ENCODE measurements around the gene EME2. TPM values are rescaled to one million over a fixed set of nuclear protein-coding genes. Genes with fewer than 3 reads are reported as not detected.

EME2 gene
- total RNA-seq, 1 experiment from 2014 or later, result 36.3 TPM

- Histone ChIP-seq H3K9ac (ENCODE audit: low read length) (no peak overlapping the region), H4K20me1 (ENCODE audit: insufficient read depth) (no peaks in the 10 kb centered on the region), H3K4me1 (ENCODE audit: control insufficient read depth in 1 of 2, insufficient read depth in 2 of 2, low read length in 2 of 2) (no peaks in the 10 kb centered on the region), H3K79me2 (ENCODE audit: insufficient read depth, low read length) (no peaks in the 10 kb centered on the region), H3K9me3 (ENCODE audit: control insufficient read depth in 1 of 2, insufficient read depth in 1 of 2, low read depth in 1 of 2, low read length in 2 of 2) (no peaks in the 10 kb centered on the region), H3K4me2 (ENCODE audit: low read length) (no peak overlapping the region), H3K9me2 (ENCODE audit: insufficient read depth) (no peaks in the 10 kb centered on the region), H3K27me3 (ENCODE audit: insufficient read depth, low read length) (no peaks in the 10 kb centered on the region), H2AFZ (ENCODE audit: low read depth, low read length, poor library complexity, severe bottlenecking) (no peak overlapping the region), H3K36me3 (ENCODE audit: control insufficient read depth in 1 of 2, insufficient read depth in 2 of 2, low read length in 2 of 2) (peaks cover 3 to 11% of the 10 kb centered on the region in 2 experiments; a peak in 3 of 4 replicates), H3K27ac (ENCODE audit: low read depth, low read length) (no peak overlapping the region), H3K4me3 (replicated peaks in 1 of 2; ENCODE audit: low read depth in 1 of 2, low read length in 2 of 2) (no peak overlapping the region)
- RAD21 ChIA-PET (ENCODE audit: low non-redundant PET in 1 of 2, low total read pairs in 2 of 2, uncharacterized antibody in 2 of 2, unreplicated experiment in 2 of 2), result no interaction called here
- BruUV-seq (replicated peaks), result no TSS peak
- DNase-seq (ENCODE audit: low read depth, low spot score) (no peak), ATAC-seq (no peak)
- CTCF ChIA-PET, result interaction anchor here (0.7 kb wide), 1 partner anchor 49 kb away, joined by 3 read pairs; no protein-coding TSS in a partner anchor
- POLR2A ChIA-PET, result no interaction called here
- TF ChIP-seq REST (IDR thresholded peaks at IDR 0.05; ENCODE audit: low read depth), result no peak
- no peak for TF ChIP-seq ELF1 (IDR thresholded peaks at IDR 0.05; ENCODE audit: borderline replicate concordance, low read depth)
- TF ChIP-seq RAD21 (IDR thresholded peaks at IDR 0.05; ENCODE audit: low read depth), result no peak
- no peak for TF ChIP-seq SIN3A (IDR thresholded peaks at IDR 0.05; ENCODE audit: low read depth)
- no peak for TF ChIP-seq YY1 (IDR thresholded peaks at IDR 0.05; ENCODE audit: extremely low read depth, insufficient replicate concordance, low read depth, low read length)
- TF ChIP-seq JUND (IDR thresholded peaks at IDR 0.05), result no peak
- TF ChIP-seq CBX3 (IDR thresholded peaks at IDR 0.05; ENCODE audit: low read depth), result no peak
- TF ChIP-seq SRF (IDR thresholded peaks at IDR 0.05; ENCODE audit: low read depth), result no peak
- no peak for TF ChIP-seq POLR2A (IDR thresholded peaks at IDR 0.05; ENCODE audit: borderline replicate concordance, extremely low read depth, insufficient read depth, insufficient read length)
- no peak for TF ChIP-seq SP1 (IDR thresholded peaks at IDR 0.05; ENCODE audit: low read depth)
- TF ChIP-seq TCF7L2 (IDR thresholded peaks at IDR 0.05; ENCODE audit: borderline replicate concordance, extremely low read depth, insufficient read depth, insufficient read length), result no peak
- no peak for TF ChIP-seq ATF3 (IDR thresholded peaks at IDR 0.05)
- no peak for TF ChIP-seq ZFX (IDR thresholded peaks at IDR 0.05)
- TF ChIP-seq POLR2AphosphoS5 (IDR thresholded peaks at IDR 0.05; ENCODE audit: low read depth, low read length), result no peak
- TF ChIP-seq ZBTB33 (IDR thresholded peaks at IDR 0.05; ENCODE audit: extremely low read depth, insufficient replicate concordance, low read length), result no peak
- no peak for TF ChIP-seq CEBPB (IDR thresholded peaks at IDR 0.05; ENCODE audit: low read depth)
- intact Hi-C loops (cut with micrococcal nuclease), result no loop called here
Observed at GRCh38 chr16:1754204-1754603, 18.4 kb upstream of the EME2 start.
